GM18909 (cell line): ENCODE data around the gene PDCL2.
"Not testable (repeated sequence)": the region's sequence is repeated elsewhere in the genome, so short reads cannot be mapped to it uniquely, and the experiment has no call there.

Experiments
- ATAC-seq: cut with Tn5 transposase; IDR thresholded peaks from one replicate; pipeline ENCODE4 v1.9.1; 2021; ENCODE audit warnings: mild to moderate bottlenecking; ENCODE audit not compliant: unreplicated experiment, poor library complexity

PDCL2 gene

GRCh38 chr4:55598641-55599040 lies 6.6 kb upstream of the PDCL2 start:
- no peak for ATAC-seq

GRCh38 chr4:55588160-55588559 lies 3.9 kb downstream of the PDCL2 start:
- ATAC-seq = no peak

- not testable (repeated sequence) for ATAC-seq
These were observed 9.3 kb downstream of the PDCL2 start for GRCh38 chr4:55582773-55583172.

- ATAC-seq = no peak
These were observed 13.6 kb downstream of the PDCL2 start for GRCh38 chr4:55578341-55579010.

- no peak for ATAC-seq
These were observed 16.5 kb downstream of the PDCL2 start for GRCh38 chr4:55575513-55575912.

GRCh38 chr4:55574252-55574651 lies 17.8 kb downstream of the PDCL2 start:
- no peak for ATAC-seq

- no peak for ATAC-seq
These were observed 20.2 kb downstream of the PDCL2 start for GRCh38 chr4:55571806-55572205.

- ATAC-seq = peak; percentile 58
These were observed 23.0 kb downstream of the PDCL2 start for GRCh38 chr4:55568905-55569504.

- ATAC-seq = peak; percentile 100
These were observed 30.2 kb downstream of the PDCL2 start for GRCh38 chr4:55561889-55562288.

- no peak for ATAC-seq
These were observed 31.9 kb downstream of the PDCL2 start for GRCh38 chr4:55560096-55560495.

- ATAC-seq = no peak
These were observed 37.5 kb downstream of the PDCL2 start for GRCh38 chr4:55554453-55555030.

GRCh38 chr4:55553441-55554201 lies 38.4 kb downstream of the PDCL2 start:
- no peak for ATAC-seq

GRCh38 chr4:55551964-55552363 lies 40.1 kb downstream of the PDCL2 start:
- not testable (repeated sequence) for ATAC-seq

GRCh38 chr4:55549888-55550287 lies 42.2 kb downstream of the PDCL2 start:
- no peak for ATAC-seq

- no peak for ATAC-seq
These were observed 44.1 kb downstream of the PDCL2 start for GRCh38 chr4:55547918-55548317.

GRCh38 chr4:55547466-55547770 lies 44.6 kb downstream of the PDCL2 start:
- ATAC-seq = no peak

- peak; percentile 78 for ATAC-seq
These were observed 45.1 kb downstream of the PDCL2 start, which contains the start of gene CLOCK for GRCh38 chr4:55546756-55547465. Gene CLOCK (minus strand): TSS chr4:55546909. CDS start chr4:55482785, 64,124 bp downstream.

- ATAC-seq = peak; percentile 49
These were observed 45.6 kb downstream of the PDCL2 start for GRCh38 chr4:55546506-55546755.

- peak; percentile 53 for ATAC-seq
These were observed 46.2 kb downstream of the PDCL2 start for GRCh38 chr4:55545641-55546505.

GRCh38 chr4:55545151-55545550 lies 46.9 kb downstream of the PDCL2 start:
- no peak for ATAC-seq
